Measurements from ENCODE around the gene GCK.

The GCK gene

GRCh38 chr7:44189286-44189992, at the start of gene GCK:
TSS of gene GCK (minus strand) at chr7:44189439. CDS start at chr7:44188953, 486 bp downstream.
- Histone ChIP-seq H3K36me3 (no peaks in the 10 kb centered on the region), H3K4me1 (peaks cover 7% of the 10 kb centered on the region; the same call in 1 of the 2 replicates), H3K27me3 (no peaks in the 10 kb centered on the region), H3K9me3 (no peaks in the 10 kb centered on the region), H3K4me3 (no peak within 1 kb of the TSS), H3K27ac (no peak within 1 kb of the TSS), H4K20me1 (no peaks in the 10 kb centered on the region), H3K4me2 (no peak within 1 kb of the TSS), H3K9ac (no peak within 1 kb of the TSS)
- TF ChIP-seq Cebpa-rat (IDR thresholded peaks at IDR 0.05), result no peak

- Histone ChIP-seq H4K20me1 (no peaks in the 10 kb centered on the region), H3K36me3 (no peaks in the 10 kb centered on the region), H3K27me3 (no peaks in the 10 kb centered on the region), H3K9ac (no peak overlapping the region), H3K9me3 (no peaks in the 10 kb centered on the region), H3K4me2 (no peak overlapping the region), H3K4me3 (no peak overlapping the region), H3K27ac (no peak overlapping the region), H3K4me1 (peaks cover 12% of the 10 kb centered on the region; the same call in 1 of the 2 replicates)
- TF ChIP-seq Cebpa-rat (IDR thresholded peaks at IDR 0.05), result no peak
These were observed 49.0 kb upstream of the GCK start for GRCh38 chr7:44238116-44238695.

- Histone ChIP-seq H3K36me3 (no peaks in the 10 kb centered on the region), H3K4me3 (no peak overlapping the region), H4K20me1 (no peaks in the 10 kb centered on the region), H3K27me3 (no peaks in the 10 kb centered on the region), H3K27ac (no peak overlapping the region), H3K4me2 (no peak overlapping the region), H3K9ac (no peak overlapping the region), H3K9me3 (no peaks in the 10 kb centered on the region), H3K4me1 (peaks cover 12% of the 10 kb centered on the region; the same call in 1 of the 2 replicates)
- TF ChIP-seq Cebpa-rat (IDR thresholded peaks at IDR 0.05), result no peak
These were observed 48.5 kb upstream of the GCK start for GRCh38 chr7:44237696-44238095.

GRCh38 chr7:44236333-44236728, 47.1 kb upstream of the GCK start:
- H3K4me1 ChIP-seq, result peaks cover 11% of the 10 kb centered on the region; the same call in 1 of the 2 replicates
- H3K27ac ChIP-seq, result no peak overlapping the region
- H3K27me3 ChIP-seq, result no peaks in the 10 kb centered on the region
- H4K20me1 ChIP-seq, result no peaks in the 10 kb centered on the region
- H3K4me3 ChIP-seq, result no peak overlapping the region
- H3K9ac ChIP-seq, result no peak overlapping the region
- no peak overlapping the region for H3K4me2 ChIP-seq
- H3K9me3 ChIP-seq, result no peaks in the 10 kb centered on the region
- no peak for TF ChIP-seq Cebpa-rat (IDR thresholded peaks at IDR 0.05)
- H3K36me3 ChIP-seq, result no peaks in the 10 kb centered on the region

- H3K9me3 ChIP-seq, result no peaks in the 10 kb centered on the region
These were observed 46.5 kb upstream of the GCK start for GRCh38 chr7:44235582-44236332.

GRCh38 chr7:44235066-44235465, 45.8 kb upstream of the GCK start:
- H3K9me3 ChIP-seq, result no peaks in the 10 kb centered on the region
- H3K27me3 ChIP-seq, result no peaks in the 10 kb centered on the region
- no peak overlapping the region for H3K27ac ChIP-seq
- TF ChIP-seq Cebpa-rat (IDR thresholded peaks at IDR 0.05), result no peak
- no peaks in the 10 kb centered on the region for H4K20me1 ChIP-seq
- no peak overlapping the region for H3K9ac ChIP-seq
- no peak overlapping the region for H3K4me2 ChIP-seq
- H3K36me3 ChIP-seq, result no peaks in the 10 kb centered on the region
- H3K4me1 ChIP-seq, result no peaks in the 10 kb centered on the region
- no peak overlapping the region for H3K4me3 ChIP-seq

More at GRCh38 chr7:44235582-44236332, 46.5 kb upstream of the GCK start:
- Histone ChIP-seq H3K4me2 (no peak overlapping the region), H3K27ac (no peak overlapping the region), H3K4me3 (no peak overlapping the region), H4K20me1 (no peaks in the 10 kb centered on the region), H3K36me3 (no peaks in the 10 kb centered on the region), H3K4me1 (peaks cover 6% of the 10 kb centered on the region; the same call in 1 of the 2 replicates), H3K27me3 (no peaks in the 10 kb centered on the region), H3K9ac (no peak overlapping the region)
- no peak for TF ChIP-seq Cebpa-rat (IDR thresholded peaks at IDR 0.05)

GRCh38 chr7:44232901-44233715, 43.9 kb upstream of the GCK start:
- Histone ChIP-seq H3K9me3 (no peaks in the 10 kb centered on the region), H3K27ac (no peak overlapping the region), H3K27me3 (no peaks in the 10 kb centered on the region), H4K20me1 (no peaks in the 10 kb centered on the region), H3K36me3 (no peaks in the 10 kb centered on the region), H3K4me1 (no peaks in the 10 kb centered on the region), H3K9ac (no peak overlapping the region), H3K4me3 (no peak overlapping the region), H3K4me2 (no peak overlapping the region)
- TF ChIP-seq Cebpa-rat (IDR thresholded peaks at IDR 0.05), result no peak

- no peak overlapping the region for H3K4me2 ChIP-seq
- no peak overlapping the region for H3K27ac ChIP-seq
- H3K36me3 ChIP-seq, result no peaks in the 10 kb centered on the region
- no peak for TF ChIP-seq Cebpa-rat (IDR thresholded peaks at IDR 0.05)
- H3K4me3 ChIP-seq, result no peak overlapping the region
- H3K9me3 ChIP-seq, result no peaks in the 10 kb centered on the region
- H3K9ac ChIP-seq, result no peak overlapping the region
- H3K4me1 ChIP-seq, result no peaks in the 10 kb centered on the region
- H3K27me3 ChIP-seq, result no peaks in the 10 kb centered on the region
- H4K20me1 ChIP-seq, result no peaks in the 10 kb centered on the region
These were observed 43.2 kb upstream of the GCK start for GRCh38 chr7:44232396-44232795.

- no peak for TF ChIP-seq Cebpa-rat (IDR thresholded peaks at IDR 0.05)
- Histone ChIP-seq H3K9me3 (no peaks in the 10 kb centered on the region), H3K4me2 (no peak overlapping the region), H3K4me3 (no peak overlapping the region), H3K27ac (no peak overlapping the region), H3K36me3 (no peaks in the 10 kb centered on the region), H4K20me1 (no peaks in the 10 kb centered on the region), H3K27me3 (no peaks in the 10 kb centered on the region), H3K9ac (no peak overlapping the region), H3K4me1 (no peaks in the 10 kb centered on the region)
These were observed 41.8 kb upstream of the GCK start for GRCh38 chr7:44231088-44231487.

All from BLaER1 (cell line).